SH-SY5Y (cell line): ENCODE results near the gene RASL11A.

Experiments
- GATA2 ChIP-seq: IDR thresholded peaks from 2 replicates; pipeline ENCODE4 v1.6.1; 2011; ENCODE audit warnings: mild to moderate bottlenecking, low read depth, low read length
- GATA3 ChIP-seq: IDR thresholded peaks from 2 replicates; pipeline ENCODE4 v1.6.1; 2011; ENCODE audit warnings: low read depth, mild to moderate bottlenecking, low read length, moderate library complexity

- no peak for TF ChIP-seq GATA2
- TF ChIP-seq GATA3, result no peak
Measured at GRCh38 chr13:27300941-27301586, 30.4 kb downstream of the RASL11A start.
